UCSD-AML1 (cell line): ENCODE results near the gene ALS2CL.

Experiments
- DNase-seq: peaks from one replicate; lab custom pipeline; 2025; ENCODE audit not compliant: unreplicated experiment; lab: John Stamatoyannopoulos, UW

Gene ALS2CL

GRCh38 chr3:46664971-46665762, 28.3 kb downstream of the ALS2CL start:
- DNase-seq = no peak

GRCh38 chr3:46664188-46664970, 29.1 kb downstream of the ALS2CL start:
- DNase-seq = no peak

GRCh38 chr3:46663591-46664135, 29.8 kb downstream of the ALS2CL start:
- DNase-seq = peak; percentile 40

DNA sequence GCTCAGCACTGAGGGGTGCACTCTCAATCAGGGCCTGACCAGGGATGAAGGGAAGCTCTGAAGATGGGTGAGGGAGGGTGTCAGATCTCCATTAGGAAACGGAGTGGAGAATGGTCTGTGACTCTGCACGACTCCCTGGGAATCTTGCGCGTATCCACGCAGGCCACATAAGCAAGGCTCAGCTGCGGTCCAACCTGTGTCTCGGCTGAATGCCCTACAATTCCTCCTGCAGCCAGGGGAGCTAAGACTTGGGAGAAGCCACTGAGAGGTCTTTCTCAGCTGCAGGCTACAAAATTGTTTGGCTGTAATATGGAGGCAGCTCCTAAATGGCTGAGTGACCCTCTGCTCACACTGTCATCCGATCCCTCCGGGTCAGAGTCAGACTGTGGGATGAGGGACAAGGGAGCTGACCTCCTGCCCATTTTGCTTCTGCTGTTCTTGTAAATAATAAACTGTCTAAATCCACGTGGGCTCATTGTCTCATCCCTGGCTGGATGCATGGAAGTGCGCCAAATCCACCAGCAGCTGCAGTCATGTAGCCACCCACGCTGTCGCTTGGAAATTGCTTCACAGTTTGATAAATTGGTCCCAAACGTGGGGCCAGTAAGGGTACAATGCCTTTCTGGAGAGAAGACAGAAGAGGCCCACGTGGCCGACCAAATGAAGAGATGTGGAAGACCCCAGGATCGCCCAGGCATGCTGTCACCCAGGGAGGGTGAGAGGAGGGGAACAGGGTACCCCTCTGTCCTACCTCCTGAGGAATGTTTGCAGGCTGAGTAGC, 30.5 kb downstream of the ALS2CL start:
- no peak for DNase-seq

- no peak for DNase-seq
These were observed 31.4 kb downstream of the ALS2CL start for GRCh38 chr3:46661776-46662766.

- DNase-seq = no peak
These were observed 32.6 kb downstream of the ALS2CL start for GRCh38 chr3:46660543-46661523.

DNA sequence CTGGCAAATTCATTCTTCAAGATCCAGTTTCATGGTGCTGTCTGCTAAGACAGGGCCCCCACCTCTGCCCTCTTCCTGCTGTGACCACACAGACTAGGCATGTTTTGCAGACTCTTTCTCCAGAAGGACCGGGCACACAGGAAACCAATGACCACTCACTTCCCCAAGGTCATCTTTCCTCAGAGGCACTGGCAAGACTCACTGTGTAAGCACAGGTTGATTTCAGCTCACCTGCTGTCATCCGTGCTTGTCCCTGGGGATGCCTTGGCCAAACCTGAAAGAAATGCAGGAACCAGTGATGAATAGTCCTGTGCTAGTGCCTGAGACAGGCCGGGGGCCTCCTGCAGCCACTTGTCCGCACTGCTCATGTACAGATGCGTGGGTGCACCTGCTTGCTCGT, 33.5 kb downstream of the ALS2CL start:
- DNase-seq = no peak

- no peak for DNase-seq
These were observed 34.2 kb downstream of the ALS2CL start for GRCh38 chr3:46659285-46659684.

DNA sequence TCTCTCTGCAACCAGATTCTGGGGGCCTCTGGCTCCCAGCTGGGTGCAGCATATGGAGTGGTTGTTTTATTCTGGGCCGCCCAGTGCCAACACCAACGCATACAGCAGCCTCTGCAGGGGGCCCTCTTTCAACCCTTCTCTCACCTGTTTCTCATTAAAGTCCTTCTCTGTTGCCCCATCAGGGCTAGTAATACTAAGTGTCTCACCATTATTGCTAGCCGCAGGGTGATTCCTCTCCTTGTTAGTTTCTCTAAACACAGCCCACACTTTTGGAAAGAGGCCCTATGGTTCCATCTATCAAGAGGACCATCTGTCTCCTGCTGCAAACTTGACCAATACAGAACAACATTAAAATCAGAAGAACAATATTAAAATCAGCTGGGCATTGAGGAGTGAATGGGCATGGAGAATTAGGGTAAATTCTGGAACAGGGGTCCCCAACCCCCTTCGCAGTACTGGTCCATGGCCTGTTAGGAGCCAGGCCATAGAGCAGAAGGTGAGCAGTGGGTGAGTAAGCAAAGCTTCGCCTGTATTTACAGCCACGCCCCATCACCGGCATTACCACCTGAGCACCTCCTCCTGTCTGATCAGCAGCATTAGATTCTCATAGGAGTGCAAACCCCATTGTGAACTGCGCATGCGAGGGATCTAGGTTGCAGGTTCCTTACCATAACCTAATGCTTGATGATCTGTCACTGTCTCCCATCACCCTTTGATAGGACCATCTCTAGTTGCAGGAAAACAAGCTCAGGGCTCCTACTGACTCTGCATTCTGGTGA, 36.5 kb downstream of the ALS2CL start:
- no peak for DNase-seq

GRCh38 chr3:46655271-46655670, 38.2 kb downstream of the ALS2CL start:
- no peak for DNase-seq

DNA sequence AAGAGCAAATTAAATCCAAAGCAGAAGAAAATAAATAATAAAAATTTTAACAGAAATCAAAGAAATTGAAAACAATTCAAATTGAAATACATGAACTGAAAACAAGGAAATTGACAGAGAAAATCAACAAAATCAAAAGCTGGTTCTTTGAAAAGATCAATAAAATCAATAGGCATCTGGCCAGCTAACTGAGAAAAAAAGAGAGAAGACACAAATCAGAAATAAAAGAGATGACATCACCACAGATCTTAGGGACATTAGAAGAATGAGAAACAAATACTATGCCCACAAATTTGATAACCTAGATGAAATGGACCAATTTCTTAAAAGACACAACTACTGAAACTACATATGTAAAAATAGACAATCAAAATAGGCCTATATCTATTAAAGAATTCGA, 42.4 kb downstream of the ALS2CL start:
- DNase-seq = no peak

GRCh38 chr3:46649436-46649835, 44.0 kb downstream of the ALS2CL start:
- no peak for DNase-seq

- DNase-seq = no peak
These were observed 45.4 kb downstream of the ALS2CL start for GRCh38 chr3:46648096-46648495.

DNA sequence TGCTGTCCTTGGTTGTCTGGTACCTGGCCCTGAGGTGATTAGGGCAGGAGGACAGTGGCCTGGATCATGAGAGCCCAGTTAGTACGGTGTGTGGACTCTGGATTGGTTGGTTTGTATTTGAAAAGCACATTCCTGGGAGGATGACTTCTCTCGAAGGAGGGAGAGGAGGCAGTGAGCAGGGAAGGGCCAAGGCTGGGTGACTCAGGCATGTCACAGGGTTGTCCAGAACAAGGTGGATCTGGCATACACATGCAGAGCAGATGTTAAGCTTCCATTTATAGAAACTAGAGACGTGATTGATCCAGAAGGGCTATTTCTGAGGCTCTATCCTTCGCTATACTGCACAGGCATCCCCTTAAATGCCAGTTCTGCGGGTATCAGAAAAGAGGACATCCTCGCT, 46.8 kb downstream of the ALS2CL start:
- no peak for DNase-seq

- no peak for DNase-seq
These were observed 49.8 kb downstream of the ALS2CL start for GRCh38 chr3:46643701-46644100.

DNA sequence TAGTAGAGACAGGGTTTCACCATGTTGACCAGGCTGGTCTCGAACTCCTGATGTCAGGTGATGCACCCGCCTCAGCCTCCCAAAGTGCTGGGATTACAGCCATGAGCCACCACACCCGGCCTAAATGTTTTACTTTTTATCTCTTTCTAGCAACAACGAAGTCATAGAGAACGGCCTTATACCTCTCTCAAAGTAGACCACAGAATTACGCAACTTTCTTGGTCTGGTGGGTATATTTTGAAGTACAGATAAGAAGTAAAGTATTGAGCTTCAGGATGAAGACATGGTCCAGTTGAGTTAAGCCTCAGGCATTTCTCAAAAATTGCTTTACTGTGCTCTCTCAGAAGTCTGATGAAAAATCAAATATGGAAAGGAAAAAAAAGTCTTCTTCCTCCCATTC, 50.5 kb downstream of the ALS2CL start:
- DNase-seq = no peak

- no peak for DNase-seq
These were observed 52.6 kb downstream of the ALS2CL start for GRCh38 chr3:46640927-46641326.

- DNase-seq = no peak
These were observed 54.3 kb downstream of the ALS2CL start for GRCh38 chr3:46639221-46639620.
